B cell (primary cell): ENCODE measurements around the gene XPNPEP1. TPM values are rescaled to one million over a fixed set of nuclear protein-coding genes. Genes with fewer than 3 reads are reported as not detected.

Experiments
- ATAC-seq: fragments of 200-7000 bp; cut with Tn5 transposase; one replicate; pipeline ENCODE4 v1.10.0; 2021; ENCODE audit warnings: low read depth, mild to moderate bottlenecking, moderate number of reproducible peaks, moderate library complexity
- CTCF ChIA-PET: fragments of 350-600 bp; sonication (Branson Sonifier 250); formaldehyde crosslinking; loops from one replicate; lab custom pipeline; 2021; ENCODE audit warnings: antibody characterized with exemption, inconsistent platforms; lab: Charles Lee
- POLR2A ChIA-PET: fragments of 350-600 bp; sonication (Branson Sonifier 250); formaldehyde crosslinking; loops from one replicate; lab custom pipeline; 2021; ENCODE audit warnings: antibody characterized with exemption; lab: Charles Lee
- DNase-seq: peaks from one replicate; pipeline ENCODE4 v3.0.0; 2013
- H2AFZ ChIP-seq: 2 replicates; pipeline ENCODE4 v1.6.1; 2012; ENCODE audit warnings: mild to moderate bottlenecking, low read depth, low read length; ENCODE audit not compliant: insufficient read depth, poor library complexity, severe bottlenecking
- H3K27ac ChIP-seq, 2 donors: 1 replicate in 1 of 2; 2 replicates in 1 of 2; pipeline ENCODE4 v1.5.1; 2012 to 2013; ENCODE audit warnings: low read length in 2 of 2, mild to moderate bottlenecking in 2 of 2, moderate library complexity in 1 of 2
- H3K27me3 ChIP-seq, 4 experiments: fragments of 200-600 bp in 1 of 4; sonication (generic) in 1 of 4; replicated peaks in 1 of 4; 1 replicate in 2 of 4; 2 replicates in 2 of 4; pipeline versions ENCODE4 v1.6.1 to v1.7.0; 2013 to 2016; ENCODE audit warnings: low read length in 3 of 4, mild to moderate bottlenecking in 2 of 4, mixed read lengths in 1 of 4, moderate library complexity in 1 of 4; ENCODE audit not compliant: insufficient read depth in 4 of 4, control insufficient read depth in 3 of 4; ENCODE audit errors: control extremely low read depth in 1 of 4
- H3K36me3 ChIP-seq, 2 experiments: replicated peaks in 1 of 2; 1 replicate in 1 of 2; 2 replicates in 1 of 2; pipeline versions ENCODE4 v1.6.1 to v1.7.1; 2013; ENCODE audit warnings: low read length in 1 of 2; ENCODE audit not compliant: insufficient read depth in 2 of 2, control insufficient read depth in 1 of 2; ENCODE audit errors: control extremely low read depth in 1 of 2, extremely low read depth in 1 of 2
- H3K4me1 ChIP-seq, 2 donors: fragments of 200-600 bp in 1 of 2; sonication (generic) in 1 of 2; 1 replicate in 1 of 2; 2 replicates in 1 of 2; pipeline versions ENCODE4 v1.5.1 to v1.6.1; 2013 to 2017; ENCODE audit warnings: low read length in 2 of 2; ENCODE audit not compliant: control insufficient read depth in 2 of 2, insufficient read depth in 2 of 2
- H3K4me2 ChIP-seq: replicated peaks from 2 replicates; pipeline ENCODE3; 2012; ENCODE audit warnings: mild to moderate bottlenecking, low read depth, low read length; ENCODE audit not compliant: poor library complexity, severe bottlenecking
- H3K4me3 ChIP-seq, 5 experiments: fragments of 200-600 bp in 1 of 5; sonication (generic) in 1 of 5; 1 replicate in 3 of 5; 2 replicates in 2 of 5; pipeline versions ENCODE4 v1.5.1 to v1.7.0; 2011 to 2016; ENCODE audit warnings: low read length in 4 of 5, mild to moderate bottlenecking in 4 of 5, low read depth in 2 of 5, control low read depth in 1 of 5, moderate library complexity in 1 of 5; ENCODE audit not compliant: insufficient read depth in 1 of 5; ENCODE audit errors: control extremely low read depth in 1 of 5, extremely low read depth in 1 of 5
- H3K79me2 ChIP-seq: fragments of 200-600 bp; sonication (generic); one replicate; pipeline ENCODE4 v1.6.0; 2016; ENCODE audit warnings: low read length; ENCODE audit not compliant: control insufficient read depth, insufficient read depth
- H3K9ac ChIP-seq: fragments of 200-600 bp; sonication (generic); 2 replicates; pipeline ENCODE4 v1.6.1; 2017; ENCODE audit warnings: mild to moderate bottlenecking, low read length, moderate library complexity
- H3K9me3 ChIP-seq, 3 donors: one replicate each; pipeline versions ENCODE4 v1.6.1 to v1.7.1; 2013; ENCODE audit warnings: low read length in 2 of 3; ENCODE audit not compliant: control insufficient read depth in 2 of 3, insufficient read depth in 1 of 3; ENCODE audit errors: control extremely low read depth in 1 of 3
- H4K20me1 ChIP-seq: 2 replicates; pipeline ENCODE4 v1.6.0; 2012; ENCODE audit warnings: mild to moderate bottlenecking, low read length; ENCODE audit not compliant: insufficient read depth, control insufficient read depth, poor library complexity, severe bottlenecking
- H3K27ac Mint-ChIP-seq: one replicate; pipeline ENCODE4 v1.8.0; 2021; ENCODE audit warnings: mixed read lengths
- H3K27me3 Mint-ChIP-seq: one replicate; pipeline ENCODE4 v1.8.0; 2021; ENCODE audit warnings: mixed read lengths
- H3K4me1 Mint-ChIP-seq: one replicate; pipeline ENCODE4 v1.8.0; 2021; ENCODE audit warnings: mixed read lengths
- H3K4me3 Mint-ChIP-seq: one replicate; pipeline ENCODE4 v1.8.0; 2021; ENCODE audit warnings: mixed read lengths
- H3K9me3 Mint-ChIP-seq: one replicate; pipeline ENCODE4 v1.8.0; 2022; ENCODE audit warnings: mixed read lengths; ENCODE audit not compliant: insufficient read depth
- CTCF ChIP-seq: fragments of 200-600 bp; IDR thresholded peaks from one replicate; pipeline ENCODE4 v1.8.0; 2022; ENCODE audit warnings: antibody characterized with exemption, mild to moderate bottlenecking
- EZH2 ChIP-seq: IDR thresholded peaks from 2 replicates; pipeline ENCODE4 v1.6.1; 2012; ENCODE audit warnings: borderline replicate concordance, low read depth, mild to moderate bottlenecking, moderate library complexity, low read length; ENCODE audit not compliant: insufficient read depth, poor library complexity, severe bottlenecking
- WGBS: methylation state at CpG from one replicate; pipeline ENCODE4 v1.1.5; 2013; ENCODE audit warnings: missing lambda C conversion rate; ENCODE audit not compliant: insufficient coverage; 5-methylcytosine and 5-hydroxymethylcytosine counted together
- intact Hi-C: fragments of 100-400 bp; cut with micrococcal nuclease; formaldehyde crosslinking; loops from one replicate; pipeline ENCODE4 v1.10.0; 2022
- polyA plus RNA-seq: library from polyadenylated mRNA; depleted of rRNA; stranded (reverse); fragments of >200 nt; gene quantifications from 2 replicates; pipeline ENCODE4 v1.2.3, GENCODE V29; 2012
- total RNA-seq, 2 donors: library from RNA; stranded (reverse); fragments of 120-200 nt in 1 of 2; gene quantifications; 1 replicate in 1 of 2; 2 replicates in 1 of 2; pipeline versions ENCODE4 v1.2.3 to v1.2.4, GENCODE V29; 2013 to 2022

XPNPEP1 gene
- total and polyA plus RNA-seq, 2 donors (not counting 1 experiment from before 2014, with no cell fraction given) = 60.6 to 70.8 TPM

DNA sequence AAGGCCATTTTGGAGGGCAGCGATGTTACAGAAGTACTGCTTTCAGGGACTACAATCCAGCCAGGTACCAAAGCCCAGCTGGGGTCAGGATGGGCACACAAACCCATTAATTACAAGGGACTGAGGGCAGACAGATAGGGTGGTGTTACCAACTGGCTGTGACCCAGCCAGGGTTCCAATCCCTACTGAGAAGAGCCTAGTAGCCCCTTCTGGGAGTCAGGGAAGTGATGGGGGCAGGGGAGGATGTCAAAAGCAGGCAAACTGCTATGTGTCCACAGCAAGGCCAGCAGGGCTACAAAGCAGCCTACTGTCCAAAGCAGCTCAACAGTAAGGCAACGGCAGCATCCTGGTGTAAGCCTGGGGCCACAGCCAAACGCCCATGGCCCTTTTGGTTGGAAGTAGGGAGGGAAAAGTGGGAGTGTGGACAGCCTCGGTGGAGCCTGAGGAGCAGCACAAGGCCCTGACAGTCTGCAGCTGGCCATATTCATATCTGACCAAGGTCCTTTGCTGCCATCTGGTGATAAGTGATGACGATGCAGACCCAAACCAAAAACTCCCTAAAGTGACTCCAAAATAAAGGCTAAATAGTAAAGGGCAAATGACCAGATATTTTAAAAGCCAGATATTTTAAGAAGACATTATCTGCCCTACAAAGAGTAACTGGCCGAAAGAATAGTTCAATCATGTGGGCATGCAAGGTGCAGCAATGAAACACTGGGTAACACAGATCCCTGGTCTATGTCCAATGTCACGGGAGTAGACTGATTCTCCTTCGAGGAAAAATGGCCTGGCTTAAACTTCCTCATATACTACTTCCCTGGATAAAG, 56.9 kb downstream of the XPNPEP1 start:
- Histone ChIP-seq H4K20me1 (no peaks in the 10 kb centered on the region), H3K36me3 (peaks cover 0 to 76% of the 10 kb centered on the region in 2 experiments), H3K9ac (no peak overlapping the region), H3K4me1 (no peaks in the 10 kb centered on the region), H2AFZ (no peak overlapping the region), H3K79me2 (no peaks in the 10 kb centered on the region), H3K27me3 (no peaks in the 10 kb centered on the region), H3K9me3 (peaks cover 0 to 3% (median 0%) of the 10 kb centered on the region in 3 donors), H3K27ac (no peak overlapping the region), H3K4me2 (no peak overlapping the region), H3K4me3 (no peak overlapping the region)
- no peak overlapping the region for H3K27ac Mint-ChIP-seq
- H3K9me3 Mint-ChIP-seq = peaks cover 7% of the 10 kb centered on the region
- no peak for DNase-seq
- 93% methylated on average over 3 of the region's 8 CpGs for WGBS
- intact Hi-C loops = no loop called here
- POLR2A ChIA-PET = no interaction called here
- CTCF ChIA-PET = no interaction called here
- ATAC-seq = no peak
- H3K4me3 Mint-ChIP-seq = no peak overlapping the region
- no peaks in the 10 kb centered on the region for H3K4me1 Mint-ChIP-seq
- no peaks in the 10 kb centered on the region for H3K27me3 Mint-ChIP-seq
- TF ChIP-seq CTCF (no peak), EZH2 (no peak)

DNA sequence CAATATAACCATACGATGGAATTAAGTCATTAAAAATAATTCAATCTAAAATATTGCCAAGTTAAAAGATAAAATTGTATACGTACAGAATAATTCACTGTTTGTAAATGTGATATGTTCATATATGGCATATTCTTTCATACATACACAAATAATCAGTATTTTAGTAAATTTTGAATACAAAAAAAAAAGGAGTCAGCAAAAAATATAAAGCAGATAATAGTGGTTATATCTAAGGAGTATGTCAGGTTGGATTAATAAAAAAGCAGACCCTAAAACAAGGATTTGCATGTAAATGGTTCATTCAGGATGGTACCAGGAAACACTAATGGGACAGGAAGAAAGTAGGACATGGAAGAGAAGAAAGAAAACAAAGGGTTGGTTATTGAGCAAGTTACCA, 59.5 kb downstream of the XPNPEP1 start:
- Mint-ChIP-seq H3K27ac (no peak overlapping the region), H3K27me3 (no peaks in the 10 kb centered on the region), H3K4me1 (peaks cover 14% of the 10 kb centered on the region), H3K4me3 (no peak overlapping the region), H3K9me3 (peaks cover 7% of the 10 kb centered on the region)
- Histone ChIP-seq H3K79me2 (no peaks in the 10 kb centered on the region), H2AFZ (no peak overlapping the region), H3K27ac (no peak overlapping the region), H4K20me1 (no peaks in the 10 kb centered on the region), H3K9me3 (peaks cover 0 to 3% (median 0%) of the 10 kb centered on the region in 3 donors), H3K4me1 (peaks cover 0 to 3% of the 10 kb centered on the region in 2 donors), H3K36me3 (peaks cover 0 to 51% of the 10 kb centered on the region in 2 experiments), H3K27me3 (no peaks in the 10 kb centered on the region), H3K4me3 (no peak overlapping the region), H3K4me2 (no peak overlapping the region), H3K9ac (no peak overlapping the region)
- WGBS = no CpG with 5 or more reads among the region's 2 CpGs
- CTCF ChIA-PET = interaction anchor here (1.2 to 1.3 kb wide), 2 partner anchors 9 to 11 kb away, joined by 4 read pairs; no protein-coding TSS in a partner anchor
- ATAC-seq = no peak
- DNase-seq = no peak
- intact Hi-C loops = no loop called here
- POLR2A ChIA-PET = no interaction called here
- TF ChIP-seq CTCF (no peak), EZH2 (no peak)
